COLO829 (cell line): ENCODE results near the gene CBFA2T3.

Experiments used
- DNase-seq: peaks from one replicate; pipeline ENCODE4 v3.0.0; 2012; ENCODE audit warnings: low spot score

The CBFA2T3 gene

GRCh38 chr16:88875703-88876234 lies 101.2 kb downstream of the CBFA2T3 start:
- DNase-seq: no peak

DNA sequence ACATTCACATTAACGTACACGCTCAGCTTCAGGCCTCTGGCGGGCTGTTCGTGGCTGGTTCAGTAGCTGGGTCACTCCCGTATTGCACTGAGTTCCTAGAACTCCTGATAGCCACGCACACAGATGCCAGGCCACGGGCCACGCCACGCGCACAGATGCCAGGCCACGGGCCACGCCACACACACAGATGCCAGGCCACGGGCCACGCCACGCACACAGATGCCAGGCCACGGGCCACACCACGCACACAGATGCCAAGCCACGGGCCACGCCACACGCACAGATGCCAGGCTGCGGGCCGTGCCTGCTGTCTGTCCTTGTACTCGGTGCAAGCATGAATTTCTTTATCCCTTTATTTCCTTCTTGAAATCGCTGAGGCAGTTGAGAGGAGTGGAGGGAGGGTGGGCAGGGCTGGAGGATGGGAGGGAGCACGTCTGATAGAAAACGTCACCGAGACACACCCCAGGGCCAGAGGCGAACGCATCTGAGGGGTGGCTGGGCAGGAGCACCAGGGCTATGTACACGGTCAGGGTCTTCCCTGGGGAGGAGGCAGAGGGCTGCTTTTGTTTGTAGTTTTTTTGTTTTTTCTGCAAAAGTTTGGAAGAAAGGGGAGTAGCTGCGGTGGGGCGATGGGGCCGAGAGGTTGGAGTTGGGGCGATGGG lies 101.9 kb downstream of the CBFA2T3 start:
- DNase-seq: no peak

DNA sequence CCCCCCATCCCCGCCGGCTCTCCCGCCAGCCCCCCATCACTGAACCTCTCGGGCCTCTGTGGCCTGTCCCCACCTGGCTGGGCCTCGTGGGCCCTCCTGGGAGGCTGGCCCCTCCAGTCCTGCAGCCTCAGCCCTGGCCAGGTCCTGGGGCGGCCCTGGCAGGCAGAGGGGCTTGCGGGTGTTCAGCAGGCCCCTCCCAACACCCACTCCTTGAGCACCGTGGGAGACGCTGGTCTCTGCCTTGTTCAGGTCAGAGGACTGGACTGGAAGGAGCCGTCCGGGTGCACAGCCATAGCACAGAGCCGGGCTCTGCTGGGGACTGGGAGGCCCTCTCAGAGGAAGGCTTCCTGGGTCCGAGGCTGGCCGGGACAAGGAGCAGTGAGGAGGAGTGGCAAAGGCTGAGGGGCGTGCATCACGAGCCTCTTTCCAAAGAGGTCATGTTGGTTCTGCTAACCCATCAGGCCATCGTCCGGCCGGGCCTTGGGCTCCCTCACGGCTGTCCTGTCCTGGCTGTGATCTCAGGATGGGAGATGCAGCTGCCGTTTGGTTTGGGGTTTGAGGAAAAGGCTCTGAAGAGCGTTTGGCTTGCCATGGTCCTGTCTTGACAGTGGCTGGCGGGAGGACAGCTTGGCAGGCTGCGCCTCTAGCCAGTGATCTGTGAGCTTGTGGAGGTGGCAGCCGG lies 104.2 kb downstream of the CBFA2T3 start:
- no peak for DNase-seq

DNA sequence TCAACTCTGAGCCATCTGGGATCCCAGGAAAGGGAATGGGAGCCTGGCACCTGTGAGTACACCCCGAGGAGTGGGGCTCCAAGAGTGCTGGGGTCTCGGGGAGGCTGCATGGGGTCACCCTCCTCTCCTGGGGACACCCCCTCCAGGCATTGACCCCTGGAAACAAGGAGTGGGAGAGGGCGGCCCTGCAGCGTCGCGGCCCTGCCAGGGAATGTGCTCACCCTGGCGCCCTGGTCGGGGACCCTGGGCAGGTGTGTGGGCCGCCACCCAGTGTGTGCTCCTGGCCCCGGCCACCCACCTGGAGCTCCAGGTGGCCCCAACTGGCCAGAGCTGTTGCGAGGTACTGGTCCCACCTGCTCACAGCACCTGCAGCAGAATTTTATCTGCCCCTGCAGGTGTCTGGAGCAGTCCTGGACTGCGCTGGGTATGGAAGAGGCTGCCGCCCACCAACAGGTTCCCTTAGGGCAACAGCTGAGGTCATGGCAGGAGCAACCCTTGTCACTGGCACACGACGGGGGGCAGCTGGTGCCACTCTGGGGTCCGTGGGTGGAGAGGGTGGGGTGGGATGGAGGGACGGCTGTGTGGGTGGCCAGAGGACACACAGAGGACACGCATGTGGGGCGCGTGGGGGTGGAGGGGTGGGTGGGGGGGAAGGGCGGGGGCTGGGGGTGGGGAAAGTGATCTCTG lies 105.1 kb downstream of the CBFA2T3 start:
- no peak for DNase-seq

GRCh38 chr16:88871349-88871702 lies 105.7 kb downstream of the CBFA2T3 start:
- DNase-seq: no peak

DNA sequence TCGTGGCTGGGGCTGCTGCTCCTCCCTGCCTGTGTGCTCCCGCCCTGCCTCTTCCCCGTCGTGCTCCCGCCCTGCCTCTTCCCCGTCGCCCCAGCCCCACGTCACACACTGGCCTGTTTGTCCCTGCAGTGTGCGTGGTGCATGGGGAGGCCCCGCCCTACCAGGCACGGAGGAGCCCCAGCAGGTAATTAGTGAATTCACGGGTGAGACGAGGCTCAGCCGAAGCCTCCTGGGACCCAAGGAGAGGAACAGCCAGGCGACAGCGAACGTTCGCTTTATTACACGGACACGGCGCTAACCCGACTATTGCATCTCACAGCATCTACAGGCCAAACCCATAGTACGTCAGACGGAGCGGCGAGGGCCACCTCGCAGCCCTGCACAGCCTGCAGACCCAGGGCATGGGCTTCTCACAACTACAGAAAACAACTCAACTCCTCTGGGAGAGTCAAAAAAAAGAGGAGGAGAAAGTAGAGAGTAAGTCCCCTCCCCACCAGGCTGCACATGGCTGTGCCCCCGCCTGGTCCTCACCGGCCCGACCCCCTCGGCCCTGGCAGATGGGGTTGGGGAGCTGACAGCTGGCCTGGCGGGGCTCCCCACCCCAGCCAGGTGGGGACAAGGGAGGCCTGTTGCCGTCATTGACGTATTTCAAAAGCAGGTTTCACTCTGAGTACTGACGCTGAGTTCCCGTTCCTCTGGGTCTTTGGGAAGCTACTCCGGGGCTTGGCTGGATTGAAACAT lies 106.2 kb downstream of the CBFA2T3 start:
- DNase-seq: no peak

- DNase-seq: no peak
These were observed 107.4 kb downstream of the CBFA2T3 start for GRCh38 chr16:88869673-88869980.

GRCh38 chr16:88868974-88869672 lies 107.9 kb downstream of the CBFA2T3 start:
- DNase-seq: no peak

DNA sequence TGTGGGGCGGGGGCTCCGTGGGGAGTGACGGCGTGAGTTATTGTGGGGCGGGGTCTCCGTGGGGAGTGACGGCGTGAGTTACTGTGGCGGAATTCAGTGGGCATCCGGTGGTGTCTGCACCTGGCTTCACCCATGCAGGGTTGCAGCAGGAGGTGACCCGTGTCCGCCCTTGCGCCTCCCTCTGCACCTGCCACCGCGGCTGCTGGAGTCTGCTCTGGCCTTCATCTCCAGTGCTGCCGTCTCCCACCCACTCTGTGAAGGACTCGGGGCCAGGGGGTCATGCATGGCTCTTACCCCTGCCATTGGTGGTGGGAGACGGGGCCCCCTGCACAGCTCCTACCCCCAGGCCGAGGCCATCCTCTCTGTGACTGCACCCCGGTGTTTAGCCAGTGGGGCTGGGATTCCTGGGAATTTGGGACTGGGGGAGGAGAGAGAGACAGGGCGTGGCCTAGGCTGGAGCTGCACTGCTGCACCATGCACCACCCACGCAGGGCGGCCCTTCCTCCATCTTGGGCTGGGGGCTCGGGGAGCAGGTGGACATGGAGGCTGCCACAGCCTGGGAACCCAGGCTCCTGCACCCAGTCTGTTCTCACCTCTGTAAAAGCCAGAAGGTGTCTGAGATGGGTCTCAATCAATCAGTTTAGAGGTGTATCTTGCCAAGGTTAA lies 109.3 kb downstream of the CBFA2T3 start:
- DNase-seq: no peak

DNA sequence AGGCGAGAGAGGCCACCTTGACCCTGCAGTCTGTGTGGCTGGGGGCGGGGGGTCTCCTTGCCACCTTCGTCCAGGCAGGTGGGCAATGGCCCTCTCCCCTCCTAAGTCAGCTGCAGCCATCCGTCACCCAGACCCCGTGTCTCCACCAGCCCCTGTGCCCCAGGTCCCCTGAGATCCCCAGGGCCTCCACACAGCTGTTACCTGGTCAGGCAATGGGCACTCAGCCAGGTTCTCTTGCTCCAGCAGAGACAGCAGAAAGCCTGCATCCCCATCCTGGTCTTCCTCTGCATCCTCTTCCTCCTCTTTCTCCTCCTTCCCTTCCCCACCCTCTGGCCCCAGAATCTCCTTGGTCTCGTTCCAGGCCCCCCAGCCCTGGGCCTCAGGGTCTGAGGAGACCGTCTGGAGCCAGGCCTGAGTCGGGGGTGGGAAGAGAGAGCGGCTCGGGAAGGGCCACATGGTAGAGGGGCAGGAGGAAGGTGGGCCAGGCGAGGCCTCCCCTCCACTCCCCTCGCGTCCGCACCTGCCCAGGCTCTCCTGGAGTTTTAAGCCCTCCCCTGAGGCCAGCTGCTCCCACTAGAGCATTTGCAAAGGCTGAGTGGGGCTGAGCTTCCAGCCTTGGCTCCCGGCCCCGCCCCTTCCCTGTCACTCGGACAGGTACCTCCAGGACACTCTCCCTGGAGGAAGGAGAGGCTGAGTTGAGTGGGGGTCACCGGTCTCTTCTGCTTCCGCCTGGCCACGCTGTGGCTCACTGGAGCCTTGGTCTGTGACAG lies 110.7 kb downstream of the CBFA2T3 start, which contains the start of gene PABPN1L:
Gene PABPN1L (minus strand): TSS at position 510 of the 770 bp plus-strand sequence. CDS start 54 bp downstream, at position 456.
- no peak for DNase-seq

DNA sequence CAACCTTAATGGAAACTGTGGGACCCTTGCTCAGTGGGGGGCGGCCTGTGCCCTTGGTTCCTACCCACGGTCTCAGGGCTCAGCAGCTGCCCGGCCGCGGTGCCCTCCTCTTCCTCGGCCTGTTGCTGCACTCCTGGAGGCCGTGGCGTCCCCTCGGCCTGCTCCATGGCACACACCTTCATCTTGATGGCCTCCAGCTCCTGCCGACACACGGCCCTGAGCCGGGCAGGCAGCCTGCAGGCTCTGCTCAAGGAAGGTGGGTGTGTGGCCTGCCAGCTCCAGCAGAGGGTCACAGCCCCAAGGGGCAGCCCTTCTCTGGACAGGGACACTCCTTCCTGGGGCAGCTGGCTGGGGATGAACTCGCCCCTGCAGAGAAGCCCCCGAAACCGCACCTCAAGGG lies 111.3 kb downstream of the CBFA2T3 start:
- no peak for DNase-seq

GRCh38 chr16:88865310-88865709 lies 111.7 kb downstream of the CBFA2T3 start:
- no peak for DNase-seq

GRCh38 chr16:88864521-88864920 lies 112.5 kb downstream of the CBFA2T3 start:
- DNase-seq: no peak

DNA sequence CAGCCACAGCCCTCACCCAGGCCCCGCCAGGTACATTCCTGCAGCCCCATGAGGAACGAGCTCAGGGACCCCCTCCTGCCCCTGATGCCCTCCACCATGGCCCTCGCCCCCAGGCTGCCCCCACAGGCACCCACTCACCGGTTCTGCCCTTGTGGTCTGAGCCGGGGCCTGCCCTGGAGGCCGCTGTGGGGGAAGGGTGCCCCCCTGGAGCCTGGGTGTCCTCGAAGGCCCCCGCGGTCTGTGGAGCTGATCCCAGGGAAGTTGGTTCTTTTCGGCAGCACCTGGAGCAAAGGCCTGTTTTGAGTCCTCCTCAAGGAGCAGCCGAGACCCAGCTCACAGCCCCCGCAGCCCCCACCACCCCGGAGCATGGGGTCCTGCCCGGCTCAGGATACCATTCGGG lies 112.9 kb downstream of the CBFA2T3 start:
- DNase-seq: no peak

DNA sequence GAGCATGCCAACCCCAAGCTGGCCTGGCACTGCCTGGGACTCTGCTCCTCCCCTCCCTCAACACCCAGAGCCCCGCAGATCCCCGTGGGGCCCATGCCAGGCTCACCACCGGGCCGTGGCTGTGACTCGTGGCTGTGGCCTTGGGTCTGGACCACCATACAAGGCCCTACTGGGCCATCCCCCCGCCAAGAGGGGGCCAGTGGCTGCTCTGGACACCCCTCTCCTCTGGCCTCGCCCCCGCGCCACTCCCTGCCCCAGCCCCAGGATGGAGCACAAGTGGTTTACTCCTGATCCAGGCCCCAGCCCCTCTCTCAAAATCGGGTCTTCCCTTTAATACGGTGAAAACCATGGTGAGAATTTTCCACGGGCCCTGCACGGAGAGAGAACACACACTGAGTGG lies 113.6 kb downstream of the CBFA2T3 start:
- no peak for DNase-seq

GRCh38 chr16:88862968-88863367 lies 114.0 kb downstream of the CBFA2T3 start:
- no peak for DNase-seq

DNA sequence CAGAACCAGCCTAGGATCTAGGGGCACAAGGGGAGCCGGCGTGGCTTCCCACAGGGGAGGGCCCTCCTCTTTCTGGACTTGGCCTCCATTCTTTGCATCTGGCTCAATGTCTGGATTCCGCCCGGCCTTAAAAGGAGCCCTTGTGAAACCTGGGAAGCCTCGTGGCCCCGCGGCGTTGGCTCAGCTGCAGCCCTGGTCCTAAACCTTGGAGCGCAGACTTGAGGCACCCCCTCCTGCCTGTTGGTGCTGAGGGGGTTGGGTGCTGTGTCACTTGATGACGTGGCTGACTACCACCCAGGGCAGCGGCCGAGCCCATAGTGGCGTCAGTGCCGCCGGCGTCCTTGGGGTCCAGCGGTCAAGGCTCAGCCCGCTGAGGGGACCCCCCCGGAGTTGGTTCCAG lies 115.6 kb downstream of the CBFA2T3 start:
- DNase-seq: no peak

DNA sequence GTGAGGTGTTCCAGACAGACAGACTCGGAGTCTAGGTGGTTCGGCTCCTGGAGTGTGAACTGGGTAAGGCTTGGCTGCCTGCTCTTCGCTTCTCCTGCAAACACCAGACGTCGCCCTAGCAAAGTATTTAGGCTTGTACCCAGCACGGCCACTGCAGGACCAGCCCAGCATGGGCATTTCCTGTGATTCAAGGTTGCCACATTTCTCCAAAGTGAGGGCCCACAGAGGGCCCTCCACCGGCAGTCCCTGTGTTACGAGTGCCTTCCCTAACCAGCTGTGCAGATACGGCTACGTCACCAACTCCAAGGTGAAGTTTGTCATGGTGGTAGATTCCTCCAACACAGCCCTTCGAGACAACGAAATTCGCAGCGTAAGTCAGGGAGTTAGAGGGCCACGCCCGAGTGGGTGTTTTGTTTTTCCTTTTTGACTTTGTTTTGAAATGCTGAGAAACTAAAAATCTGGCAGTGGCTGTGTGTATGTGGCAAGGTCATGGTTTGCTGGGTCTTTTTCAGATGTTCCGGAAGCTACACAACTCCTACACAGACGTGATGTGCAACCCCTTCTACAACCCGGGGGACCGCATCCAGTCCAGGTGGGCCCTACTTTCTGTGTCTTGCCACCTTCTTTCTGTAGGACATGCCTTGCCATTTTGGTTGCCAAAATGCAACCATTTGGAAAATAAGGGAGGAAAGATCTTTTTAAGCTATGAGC lies 117.5 kb downstream of the CBFA2T3 start:
- no peak for DNase-seq

DNA sequence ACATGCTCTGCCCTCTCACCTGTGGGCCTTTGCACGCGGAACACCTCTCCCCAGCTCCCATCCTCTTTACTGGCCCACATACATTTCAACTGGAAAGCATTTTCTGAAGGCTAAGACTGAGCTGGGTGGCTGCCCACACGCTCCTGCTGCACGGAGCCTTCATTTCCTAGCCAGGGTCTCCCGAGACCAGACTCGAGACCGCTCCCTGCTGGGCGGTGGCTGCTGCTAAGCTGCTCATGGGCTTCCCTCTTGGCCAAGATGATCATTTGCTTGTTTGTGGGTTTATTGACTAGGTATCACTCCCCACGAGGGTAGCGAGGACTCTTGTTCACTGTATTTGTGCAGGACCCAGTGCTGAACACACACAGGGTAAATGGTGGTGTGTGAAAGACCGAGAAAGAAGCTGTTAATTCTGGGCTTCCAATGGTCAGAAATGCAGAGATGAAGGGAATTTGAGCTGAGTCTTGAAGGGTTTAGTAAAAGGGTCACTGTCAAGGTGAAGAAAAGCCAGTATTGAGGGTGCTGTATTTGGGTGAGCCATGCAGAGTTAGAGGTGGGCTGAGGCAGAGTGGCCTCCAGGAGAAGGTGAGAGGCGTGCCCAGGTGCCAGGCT lies 119.2 kb downstream of the CBFA2T3 start:
- peak; percentile 64 for DNase-seq
